HepG2 (cell line): Measurements from ENCODE around the gene MAPK11. TPM values are rescaled to one million over a fixed set of nuclear protein-coding genes. Genes with fewer than 3 reads are reported as not detected.

Experiments used
- BATF2 ChIP-seq: sonication (generic); formaldehyde crosslinking; IDR thresholded peaks from 2 replicates; pipeline ENCODE4 v1.8.0; 2022; ENCODE audit warnings: mild to moderate bottlenecking, missing genetic modification reagents, moderate library complexity
- CAMTA2 ChIP-seq: sonication (generic); formaldehyde crosslinking; IDR thresholded peaks from 2 replicates; pipeline ENCODE4 v1.4.0; 2020; ENCODE audit warnings: mild to moderate bottlenecking, missing genetic modification reagents, borderline replicate concordance
- CBX2 ChIP-seq, 2 experiments: fragments of 200-600 bp in 1 of 2; sonication (generic); formaldehyde crosslinking in 1 of 2; IDR thresholded peaks; 2 replicates each; pipeline versions ENCODE4 v1.7.0 to v1.8.1; 2018 to 2022; ENCODE audit warnings: low read depth in 2 of 2, low read length in 1 of 2, mild to moderate bottlenecking in 1 of 2, missing genetic modification reagents in 1 of 2
- CSRNP2 ChIP-seq: sonication (generic); formaldehyde crosslinking; conservative IDR thresholded peaks from 2 replicates; pipeline ENCODE4 v1.8.0; 2022; ENCODE audit warnings: low read depth, missing genetic modification reagents
- DNMT1 ChIP-seq: sonication (generic); formaldehyde crosslinking; IDR thresholded peaks from 2 replicates; pipeline ENCODE4 v1.5.1; 2020; ENCODE audit warnings: mild to moderate bottlenecking, missing genetic modification reagents
- NFATC3 ChIP-seq: sonication (generic); formaldehyde crosslinking; IDR thresholded peaks from 2 replicates; pipeline ENCODE4 v1.5.1; 2020; ENCODE audit warnings: mild to moderate bottlenecking, missing genetic modification reagents
- RAD21 ChIP-seq: fragments of 450-650 bp; formaldehyde crosslinking; IDR thresholded peaks from 2 replicates; pipeline ENCODE4 v1.5.0; 2020; ENCODE audit warnings: mild to moderate bottlenecking
- SNAPC2 ChIP-seq: sonication (generic); formaldehyde crosslinking; IDR thresholded peaks from 2 replicates; pipeline ENCODE4 v1.8.1; 2022; ENCODE audit warnings: mild to moderate bottlenecking, missing genetic modification reagents
- SOX6 ChIP-seq, 2 experiments: fragments of 450-650 bp in 1 of 2; sonication (generic) in 1 of 2; formaldehyde crosslinking in 1 of 2; IDR thresholded peaks; 2 replicates each; pipeline versions ENCODE4 v1.4.0 to v1.6.1; 2017 to 2020; ENCODE audit warnings: antibody characterized with exemption in 1 of 2, mild to moderate bottlenecking in 1 of 2, missing genetic modification reagents in 1 of 2
- YY1 ChIP-seq: IDR thresholded peaks from 2 replicates; pipeline ENCODE4 v1.6.1; 2011; ENCODE audit warnings: low read length, low read depth, moderate library complexity, mild to moderate bottlenecking; ENCODE audit not compliant: insufficient read depth, insufficient replicate concordance
- ZNF430 ChIP-seq: sonication (generic); formaldehyde crosslinking; IDR thresholded peaks from 2 replicates; pipeline ENCODE4 v1.9.0; 2021; ENCODE audit warnings: mild to moderate bottlenecking, missing genetic modification reagents
- ZNF674 ChIP-seq: sonication (generic); formaldehyde crosslinking; IDR thresholded peaks from 2 replicates; pipeline ENCODE4 v1.5.0; 2020; ENCODE audit warnings: low read depth, mild to moderate bottlenecking, missing genetic modification reagents
- polyA plus RNA-seq, 8 experiments: library from polyadenylated mRNA; depleted of rRNA in 3 of 8; stranded (reverse) in 7 of 8; unstranded in 1 of 8; fragments of >200 nt; fragmentation: Illumina TruSeq in 4 of 8; extraction: Trizol in 4 of 8; gene quantifications; 2 replicates each; pipeline versions ENCODE4 v1.2.1 to v1.2.3, GENCODE V29; 2011 to 2016; ENCODE audit warnings: low read depth in 4 of 8, missing spikeins in 1 of 8, mixed read lengths in 1 of 8; ENCODE audit not compliant: insufficient read depth in 1 of 8
- total RNA-seq, 5 experiments: library from RNA; depleted of rRNA; stranded (reverse); fragments of >200 nt; fragmentation: Illumina TruSeq; extraction: Trizol; gene quantifications; 2 replicates each; pipeline ENCODE4 v1.2.3, GENCODE V29; 2016; ENCODE audit warnings: low read depth in 1 of 5
- TF ChIP-seq, protein P1 (sequence below): sonication (generic); formaldehyde crosslinking; IDR thresholded peaks from 2 replicates; pipeline ENCODE4 v1.5.1; 2020; ENCODE audit warnings: mild to moderate bottlenecking, missing genetic modification reagents
- TF ChIP-seq, protein P2 (sequence below): sonication (generic); formaldehyde crosslinking; IDR thresholded peaks from 2 replicates; pipeline ENCODE4 v1.4.0; 2020; ENCODE audit warnings: missing genetic modification reagents, borderline replicate concordance

MAPK11 gene
- total and polyA plus RNA-seq, 2 of the 13 experiments (the other 11 are each of a cell fraction or from before 2014, with no cell fraction given) = 0.15 to 0.17 TPM

GRCh38 chr22:50270666-50271394, 650 bp upstream of the MAPK11 start (continued):
- TF ChIP-seq, protein P1, sequence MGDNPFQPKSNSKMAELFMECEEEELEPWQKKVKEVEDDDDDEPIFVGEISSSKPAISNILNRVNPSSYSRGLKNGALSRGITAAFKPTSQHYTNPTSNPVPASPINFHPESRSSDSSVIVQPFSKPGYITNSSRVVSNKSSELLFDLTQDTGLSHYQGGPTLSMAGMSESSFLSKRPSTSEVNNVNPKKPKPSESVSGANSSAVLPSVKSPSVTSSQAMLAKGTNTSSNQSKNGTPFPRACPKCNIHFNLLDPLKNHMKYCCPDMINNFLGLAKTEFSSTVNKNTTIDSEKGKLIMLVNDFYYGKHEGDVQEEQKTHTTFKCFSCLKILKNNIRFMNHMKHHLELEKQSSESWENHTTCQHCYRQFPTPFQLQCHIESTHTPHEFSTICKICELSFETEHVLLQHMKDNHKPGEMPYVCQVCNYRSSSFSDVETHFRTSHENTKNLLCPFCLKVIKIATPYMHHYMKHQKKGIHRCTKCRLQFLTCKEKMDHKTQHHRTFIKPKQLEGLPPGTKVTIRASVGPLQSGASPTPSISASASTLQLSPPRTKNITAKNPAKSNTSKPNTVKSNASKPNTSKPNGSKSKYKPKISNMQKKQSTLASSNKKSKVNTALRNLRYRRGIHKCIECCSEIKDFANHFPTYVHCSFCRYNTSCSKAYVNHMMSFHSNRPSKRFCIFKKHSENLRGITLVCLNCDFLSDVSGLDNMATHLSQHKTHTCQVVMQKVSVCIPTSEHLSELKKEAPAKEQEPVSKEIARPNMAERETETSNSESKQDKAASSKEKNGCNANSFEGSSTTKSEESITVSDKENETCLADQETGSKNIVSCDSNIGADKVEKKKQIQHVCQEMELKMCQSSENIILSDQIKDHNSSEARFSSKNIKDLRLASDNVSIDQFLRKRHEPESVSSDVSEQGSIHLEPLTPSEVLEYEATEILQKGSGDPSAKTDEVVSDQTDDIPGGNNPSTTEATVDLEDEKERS = no peak; the same call in 1 of the 2 replicates
- TF ChIP-seq YY1 (no peak), BATF2 (CRISPR knock-in tag) (peak; percentile 83), CBX2 (IDR thresholded peaks at IDR 0.05; ENCODE audit: low read depth, low read length) (no peak), CBX2 (CRISPR knock-in tag; IDR thresholded peaks at IDR 0.05; ENCODE audit: low read depth) (no peak), DNMT1 (CRISPR knock-in tag) (no peak), NFATC3 (CRISPR knock-in tag) (no peak), RAD21 (CRISPR knock-in tag) (no peak; the same call in 1 of the 2 replicates), SNAPC2 (CRISPR knock-in tag) (peak; percentile 46; the same call in 1 of the 2 replicates), ZNF674 (CRISPR knock-in tag) (no peak), CAMTA2 (0 out of 2 replicates have a peak, but pooled peaks have one; percentile 78), ZNF430 (0 out of 2 replicates have a peak, but pooled peaks have one; percentile 49), SOX6 (IDR thresholded peaks at IDR 0.05) (no peak), SOX6 (CRISPR knock-in tag; IDR thresholded peaks at IDR 0.05) (peak; percentile 36; the same call in 1 of the 2 replicates), CSRNP2 (CRISPR knock-in tag) (no peak)
- TF ChIP-seq, protein P2, sequence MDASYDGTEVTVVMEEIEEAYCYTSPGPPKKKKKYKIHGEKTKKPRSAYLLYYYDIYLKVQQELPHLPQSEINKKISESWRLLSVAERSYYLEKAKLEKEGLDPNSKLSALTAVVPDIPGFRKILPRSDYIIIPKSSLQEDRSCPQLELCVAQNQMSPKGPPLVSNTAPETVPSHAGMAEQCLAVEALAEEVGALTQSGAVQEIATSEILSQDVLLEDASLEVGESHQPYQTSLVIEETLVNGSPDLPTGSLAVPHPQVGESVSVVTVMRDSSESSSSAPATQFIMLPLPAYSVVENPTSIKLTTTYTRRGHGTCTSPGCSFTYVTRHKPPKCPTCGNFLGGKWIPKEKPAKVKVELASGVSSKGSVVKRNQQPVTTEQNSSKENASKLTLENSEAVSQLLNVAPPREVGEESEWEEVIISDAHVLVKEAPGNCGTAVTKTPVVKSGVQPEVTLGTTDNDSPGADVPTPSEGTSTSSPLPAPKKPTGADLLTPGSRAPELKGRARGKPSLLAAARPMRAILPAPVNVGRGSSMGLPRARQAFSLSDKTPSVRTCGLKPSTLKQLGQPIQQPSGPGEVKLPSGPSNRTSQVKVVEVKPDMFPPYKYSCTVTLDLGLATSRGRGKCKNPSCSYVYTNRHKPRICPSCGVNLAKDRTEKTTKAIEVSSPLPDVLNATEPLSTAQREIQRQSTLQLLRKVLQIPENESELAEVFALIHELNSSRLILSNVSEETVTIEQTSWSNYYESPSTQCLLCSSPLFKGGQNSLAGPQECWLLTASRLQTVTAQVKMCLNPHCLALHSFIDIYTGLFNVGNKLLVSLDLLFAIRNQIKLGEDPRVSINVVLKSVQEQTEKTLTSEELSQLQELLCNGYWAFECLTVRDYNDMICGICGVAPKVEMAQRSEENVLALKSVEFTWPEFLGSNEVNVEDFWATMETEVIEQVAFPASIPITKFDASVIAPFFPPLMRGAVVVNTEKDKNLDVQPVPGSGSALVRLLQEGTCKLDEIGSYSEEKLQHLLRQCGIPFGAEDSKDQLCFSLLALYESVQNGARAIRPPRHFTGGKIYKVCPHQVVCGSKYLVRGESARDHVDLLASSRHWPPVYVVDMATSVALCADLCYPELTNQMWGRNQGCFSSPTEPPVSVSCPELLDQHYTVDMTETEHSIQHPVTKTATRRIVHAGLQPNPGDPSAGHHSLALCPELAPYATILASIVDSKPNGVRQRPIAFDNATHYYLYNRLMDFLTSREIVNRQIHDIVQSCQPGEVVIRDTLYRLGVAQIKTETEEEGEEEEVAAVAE = peak; percentile 91
